ENCODE data around the gene MARCHF4. TPM values are rescaled to one million over a fixed set of nuclear protein-coding genes. Genes with fewer than 3 reads are reported as not detected.

Gene MARCHF4
- total RNA-seq, 1 experiment from 2014 or later: 0.33 TPM

- BruUV-seq (replicated peaks): TSS peak; percentile 25
- no peak for TF ChIP-seq CTCF (IDR thresholded peaks at IDR 0.05; ENCODE audit: unreplicated experiment)
- CTCF ChIA-PET: interaction anchor here (0.6 kb wide), 2 partner anchors 123 to 864 kb away, joined by 3 to 4 read pairs; no protein-coding TSS in a partner anchor
- intact Hi-C loops (cut with micrococcal nuclease): loop anchor here (2.0 to 10.0 kb wide), 3 partner anchors 40 to 252 kb away; partner anchors contain the start of genes MARCHF4 and RPL37A
- Mint-ChIP-seq H3K27ac (ENCODE audit: low read depth, unreplicated experiment) (peak within 1 kb of the TSS; percentile 91), H3K36me3 (ENCODE audit: insufficient read depth, unreplicated experiment) (peaks cover 23% of the 10 kb centered on the region), H3K4me3 (ENCODE audit: unreplicated experiment) (peak within 1 kb of the TSS; percentile 98), H3K27me3 (ENCODE audit: insufficient read depth, unreplicated experiment) (peaks cover 8% of the 10 kb centered on the region), H3K9me3 (ENCODE audit: unreplicated experiment) (no peaks in the 10 kb centered on the region), H3K4me1 (ENCODE audit: insufficient read depth, unreplicated experiment) (no peaks in the 10 kb centered on the region)
- POLR2A ChIA-PET: interaction anchor here (0.6 to 1.6 kb wide), 8 partner anchors 10 to 446 kb away, joined by 3 to 8 read pairs (median 3); partner anchors contain the start of genes RPL37A and XRCC5
- peak; percentile 98 for DNase-seq (ENCODE audit: unreplicated experiment)
Observed at GRCh38 chr2:216412022-216412999, 40.0 kb upstream of the MARCHF4 start, which contains the start of gene SMARCAL1. SMARCAL1 (plus strand) TSS chr2:216412484; CDS start chr2:216414705, 2,221 bp downstream.

DNA sequence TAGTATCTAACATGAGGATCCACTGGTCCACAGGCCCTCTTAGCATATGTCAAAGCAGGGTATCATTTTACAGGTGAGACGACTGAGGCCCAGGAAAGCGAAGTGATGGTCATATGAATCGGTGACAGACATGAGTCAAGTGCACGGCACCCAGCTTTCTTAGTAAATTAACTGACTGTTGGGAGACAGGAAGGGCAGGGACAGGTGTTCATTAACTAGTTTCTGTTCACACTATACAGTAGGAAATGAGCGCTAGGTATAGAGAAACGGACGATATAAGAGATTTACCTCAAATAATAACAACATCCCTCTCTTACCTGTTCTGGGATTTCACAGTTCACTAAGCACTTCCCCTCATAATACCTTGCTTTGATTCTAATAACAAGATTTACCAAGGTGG is 38.3 kb upstream of the MARCHF4 start:
- no peak for TF ChIP-seq CTCF (IDR thresholded peaks at IDR 0.05; ENCODE audit: unreplicated experiment)
- ChIA-PET POLR2A (interaction anchor here (0.6 kb wide), 3 partner anchors 130 to 272 kb away, joined by 3 read pairs; no protein-coding TSS in a partner anchor), CTCF (interaction anchor here (0.5 to 0.6 kb wide), 2 partner anchors 187 to 1915 kb away, joined by 3 read pairs; no protein-coding TSS in a partner anchor)
- no peak overlapping the region for H3K4me3 Mint-ChIP-seq (ENCODE audit: unreplicated experiment)
- no peaks in the 10 kb centered on the region for H3K9me3 Mint-ChIP-seq (ENCODE audit: unreplicated experiment)
- H3K27ac Mint-ChIP-seq (ENCODE audit: low read depth, unreplicated experiment): no peak overlapping the region
- peaks cover 8% of the 10 kb centered on the region for H3K36me3 Mint-ChIP-seq (ENCODE audit: insufficient read depth, unreplicated experiment)
- peaks cover 25% of the 10 kb centered on the region for H3K27me3 Mint-ChIP-seq (ENCODE audit: insufficient read depth, unreplicated experiment)
- no peak for DNase-seq (ENCODE audit: unreplicated experiment)
- no TSS peak for BruUV-seq (replicated peaks)
- no peaks in the 10 kb centered on the region for H3K4me1 Mint-ChIP-seq (ENCODE audit: insufficient read depth, unreplicated experiment)
- intact Hi-C loops (cut with micrococcal nuclease): loop anchor here (10.0 kb wide), 2 partner anchors 84 to 254 kb away; partner anchors contain the start of gene RPL37A

GRCh38 chr2:216408426-216409290 is 36.4 kb upstream of the MARCHF4 start:
- POLR2A ChIA-PET: interaction anchor here (0.5 kb wide), 1 partner anchor 13 kb away, joined by 3 read pairs; no protein-coding TSS in a partner anchor
- BruUV-seq (replicated peaks): no TSS peak

More at GRCh38 chr2:216408426-216409290, 36.4 kb upstream of the MARCHF4 start:
- intact Hi-C loops (cut with micrococcal nuclease): no loop called here
- no peaks in the 10 kb centered on the region for H3K36me3 Mint-ChIP-seq (ENCODE audit: insufficient read depth, unreplicated experiment)
- H3K9me3 Mint-ChIP-seq (ENCODE audit: unreplicated experiment): no peaks in the 10 kb centered on the region
- CTCF ChIA-PET: interaction anchor here (1.0 to 1.7 kb wide), 3 partner anchors 8 to 187 kb away, joined by 3 to 5 read pairs (median 3); no protein-coding TSS in a partner anchor
- no peaks in the 10 kb centered on the region for H3K4me1 Mint-ChIP-seq (ENCODE audit: insufficient read depth, unreplicated experiment)
- TF ChIP-seq CTCF (IDR thresholded peaks at IDR 0.05; ENCODE audit: unreplicated experiment): no peak
- peaks cover 31% of the 10 kb centered on the region for H3K27me3 Mint-ChIP-seq (ENCODE audit: insufficient read depth, unreplicated experiment)
- no peak for DNase-seq (ENCODE audit: unreplicated experiment)
- H3K4me3 Mint-ChIP-seq (ENCODE audit: unreplicated experiment): no peak overlapping the region
- no peak overlapping the region for H3K27ac Mint-ChIP-seq (ENCODE audit: low read depth, unreplicated experiment)
